Measurements from ENCODE around the gene LEP. TPM values are rescaled to one million over a fixed set of nuclear protein-coding genes. Genes with fewer than 3 reads are reported as not detected.

The LEP gene
- total RNA-seq, 1 donor from 2014 or later: 7.4 TPM

- TF ChIP-seq CTCF (IDR thresholded peaks at IDR 0.05) (no peak), POLR2A (IDR thresholded peaks at IDR 0.05) (no peak), POLR2AphosphoS5 (IDR thresholded peaks at IDR 0.05; ENCODE audit: insufficient read depth in 1 of 2, low read depth in 1 of 2) (no peak)
- DNase-seq (ENCODE audit: extremely low spot score in 2 of 2): no peak
- no peaks in the 10 kb centered on the region for H3K36me3 ChIP-seq
- H3K27me3 ChIP-seq: no peaks in the 10 kb centered on the region
- no peaks in the 10 kb centered on the region for H3K4me1 ChIP-seq
- intact Hi-C loops (cut with DNase I): no loop called here
- H3K9me3 ChIP-seq: no peaks in the 10 kb centered on the region
- H3K4me3 ChIP-seq: no peak overlapping the region
- no peak overlapping the region for H3K27ac ChIP-seq
These were observed 14.7 kb upstream of the LEP start for GRCh38 chr7:128226132-128226980.

- no peak for TF ChIP-seq POLR2AphosphoS5 (IDR thresholded peaks at IDR 0.05; ENCODE audit: insufficient read depth in 1 of 2, low read depth in 1 of 2)
- no peak for TF ChIP-seq POLR2A (IDR thresholded peaks at IDR 0.05)
- TF ChIP-seq CTCF (IDR thresholded peaks at IDR 0.05): no peak
- H3K4me3 ChIP-seq: no peak overlapping the region
- intact Hi-C loops (cut with DNase I): no loop called here
- H3K4me1 ChIP-seq: no peaks in the 10 kb centered on the region
- H3K27ac ChIP-seq: no peak overlapping the region
- H3K27me3 ChIP-seq: no peaks in the 10 kb centered on the region
- no peaks in the 10 kb centered on the region for H3K36me3 ChIP-seq
- no peaks in the 10 kb centered on the region for H3K9me3 ChIP-seq
- DNase-seq (ENCODE audit: extremely low spot score in 2 of 2): no peak
These were observed 13.8 kb upstream of the LEP start for GRCh38 chr7:128227271-128227670.

GRCh38 chr7:128231021-128231420, 10.1 kb upstream of the LEP start:
- no peak overlapping the region for H3K4me3 ChIP-seq
- H3K27me3 ChIP-seq: no peaks in the 10 kb centered on the region
- no peak for TF ChIP-seq POLR2A (IDR thresholded peaks at IDR 0.05)
- TF ChIP-seq POLR2AphosphoS5 (IDR thresholded peaks at IDR 0.05; ENCODE audit: insufficient read depth in 1 of 2, low read depth in 1 of 2): no peak
- TF ChIP-seq CTCF (IDR thresholded peaks at IDR 0.05): no peak
- H3K4me1 ChIP-seq: no peaks in the 10 kb centered on the region
- H3K9me3 ChIP-seq: no peaks in the 10 kb centered on the region
- intact Hi-C loops (cut with DNase I): no loop called here
- H3K36me3 ChIP-seq: no peaks in the 10 kb centered on the region
- no peak for DNase-seq (ENCODE audit: extremely low spot score in 2 of 2)
- H3K27ac ChIP-seq: no peak overlapping the region

GRCh38 chr7:128231677-128232076, 9.4 kb upstream of the LEP start:
- Histone ChIP-seq H3K9me3 (no peaks in the 10 kb centered on the region), H3K27me3 (no peaks in the 10 kb centered on the region), H3K4me1 (no peaks in the 10 kb centered on the region), H3K4me3 (no peak overlapping the region), H3K27ac (no peak overlapping the region), H3K36me3 (no peaks in the 10 kb centered on the region)
- no peak for DNase-seq (ENCODE audit: extremely low spot score in 2 of 2)
- no peak for TF ChIP-seq CTCF (IDR thresholded peaks at IDR 0.05)
- TF ChIP-seq POLR2A (IDR thresholded peaks at IDR 0.05): no peak
- no peak for TF ChIP-seq POLR2AphosphoS5 (IDR thresholded peaks at IDR 0.05; ENCODE audit: insufficient read depth in 1 of 2, low read depth in 1 of 2)
- intact Hi-C loops (cut with DNase I): no loop called here

GRCh38 chr7:128233471-128233870, 7.6 kb upstream of the LEP start:
- no peaks in the 10 kb centered on the region for H3K27me3 ChIP-seq
- intact Hi-C loops (cut with DNase I): no loop called here
- no peaks in the 10 kb centered on the region for H3K9me3 ChIP-seq
- TF ChIP-seq POLR2A (IDR thresholded peaks at IDR 0.05) (no peak), POLR2AphosphoS5 (IDR thresholded peaks at IDR 0.05; ENCODE audit: insufficient read depth in 1 of 2, low read depth in 1 of 2) (no peak), CTCF (IDR thresholded peaks at IDR 0.05) (no peak)
- no peak overlapping the region for H3K4me3 ChIP-seq
- no peak overlapping the region for H3K27ac ChIP-seq
- DNase-seq (ENCODE audit: extremely low spot score in 2 of 2): no peak
- no peaks in the 10 kb centered on the region for H3K4me1 ChIP-seq
- H3K36me3 ChIP-seq: no peaks in the 10 kb centered on the region
